ENCODE measurements around the gene HSD11B1.

HSD11B1 gene

DNA sequence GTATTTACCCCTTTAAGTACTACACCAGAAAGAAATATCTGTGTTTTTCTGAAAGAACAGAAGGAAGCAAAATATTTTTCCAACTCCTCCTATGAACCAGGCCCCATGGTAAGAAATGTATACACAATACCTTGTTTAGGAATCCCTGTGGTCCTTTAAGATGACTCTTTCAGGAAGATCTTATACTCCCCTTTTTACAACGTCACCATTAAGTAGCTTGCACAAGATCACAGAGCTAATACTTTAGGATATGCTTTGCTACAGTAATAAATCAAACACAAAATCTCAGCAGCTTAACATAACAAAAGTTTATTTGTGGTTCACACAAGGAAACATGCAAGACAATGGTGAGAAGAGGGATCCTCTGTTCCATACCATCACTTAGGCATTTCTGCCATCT lies 43.6 kb upstream of the HSD11B1 start:
- TF ChIP-seq TAF1 (IDR thresholded peaks at IDR 0.05; ENCODE audit: borderline replicate concordance, insufficient read depth, low read length) (no peak), REST (IDR thresholded peaks at IDR 0.05; ENCODE audit: insufficient read depth in 1 of 2, low read depth in 2 of 2, low read length in 2 of 2) (no peak), SIN3A (IDR thresholded peaks at IDR 0.05; ENCODE audit: borderline replicate concordance, insufficient read depth, low read length) (no peak), FOXP2 (optimal IDR thresholded peaks at IDR 0.05; ENCODE audit: borderline replicate concordance, extremely low read depth, extremely low read length, insufficient read depth) (no peak), POLR2AphosphoS5 (IDR thresholded peaks at IDR 0.05; ENCODE audit: low read depth, low read length) (no peak)

- TF ChIP-seq FOXP2 (optimal IDR thresholded peaks at IDR 0.05; ENCODE audit: borderline replicate concordance, extremely low read depth, extremely low read length, insufficient read depth), result no peak
- TF ChIP-seq POLR2AphosphoS5 (IDR thresholded peaks at IDR 0.05; ENCODE audit: low read depth, low read length), result no peak
- TF ChIP-seq REST (IDR thresholded peaks at IDR 0.05; ENCODE audit: insufficient read depth in 1 of 2, low read depth in 2 of 2, low read length in 2 of 2), result no peak
- TF ChIP-seq TAF1 (IDR thresholded peaks at IDR 0.05; ENCODE audit: borderline replicate concordance, insufficient read depth, low read length), result no peak
- TF ChIP-seq SIN3A (IDR thresholded peaks at IDR 0.05; ENCODE audit: borderline replicate concordance, insufficient read depth, low read length), result no peak
Measured at GRCh38 chr1:209662879-209663327, 41.7 kb upstream of the HSD11B1 start.

GRCh38 chr1:209667103-209667502 lies 37.5 kb upstream of the HSD11B1 start:
- TF ChIP-seq POLR2AphosphoS5 (IDR thresholded peaks at IDR 0.05; ENCODE audit: low read depth, low read length) (no peak), TAF1 (IDR thresholded peaks at IDR 0.05; ENCODE audit: borderline replicate concordance, insufficient read depth, low read length) (no peak), FOXP2 (optimal IDR thresholded peaks at IDR 0.05; ENCODE audit: borderline replicate concordance, extremely low read depth, extremely low read length, insufficient read depth) (no peak), REST (IDR thresholded peaks at IDR 0.05; ENCODE audit: insufficient read depth in 1 of 2, low read depth in 2 of 2, low read length in 2 of 2) (no peak)

DNA sequence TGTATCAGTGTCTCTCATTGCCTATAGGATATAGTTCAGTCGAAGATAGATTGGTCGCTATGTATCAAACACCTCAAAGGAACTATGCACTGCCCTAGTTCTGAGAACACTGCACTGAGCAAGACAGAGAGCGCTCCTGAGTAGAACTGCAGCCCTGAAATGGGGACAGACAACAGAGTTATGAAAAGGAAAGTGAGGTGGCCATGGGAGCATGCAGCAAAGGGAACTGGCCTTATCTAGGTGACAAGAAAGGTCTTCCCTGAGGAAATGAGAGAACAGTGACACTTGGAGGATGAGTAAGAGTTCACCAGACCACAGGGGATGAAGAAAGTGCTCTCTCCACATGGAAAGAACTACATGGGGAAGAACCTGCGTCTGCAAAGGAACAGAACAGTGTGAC lies 36.9 kb upstream of the HSD11B1 start:
- TF ChIP-seq POLR2AphosphoS5 (IDR thresholded peaks at IDR 0.05; ENCODE audit: low read depth, low read length) (no peak), REST (IDR thresholded peaks at IDR 0.05; ENCODE audit: insufficient read depth in 1 of 2, low read depth in 2 of 2, low read length in 2 of 2) (no peak), FOXP2 (optimal IDR thresholded peaks at IDR 0.05; ENCODE audit: borderline replicate concordance, extremely low read depth, extremely low read length, insufficient read depth) (no peak), TAF1 (IDR thresholded peaks at IDR 0.05; ENCODE audit: borderline replicate concordance, insufficient read depth, low read length) (no peak), SIN3A (IDR thresholded peaks at IDR 0.05; ENCODE audit: borderline replicate concordance, insufficient read depth, low read length) (no peak)
